WERI-Rb-1 (cell line): ENCODE results near the gene CETN1.
A peak's percentile ranks its signal among the peaks of the same experiment; 100 is the strongest.

Source experiments
- DNase-seq: peaks from one replicate; pipeline ENCODE4 v3.0.0-alpha.2; 2020
- H3K27ac ChIP-seq: fragments of 250-450 bp; sonication (Bioruptor Pico); 2 replicates; pipeline ENCODE4 v1.5.1; 2020; ENCODE audit warnings: mild to moderate bottlenecking, moderate library complexity
- H3K27me3 ChIP-seq: fragments of 250-450 bp; sonication (Bioruptor Pico); 2 replicates; pipeline ENCODE4 v1.5.1; 2021; ENCODE audit warnings: mild to moderate bottlenecking, low read depth, moderate library complexity; ENCODE audit not compliant: insufficient read depth, severe bottlenecking
- H3K36me3 ChIP-seq: fragments of 250-450 bp; sonication (Bioruptor Pico); 2 replicates; pipeline ENCODE4 v1.5.1; 2020; ENCODE audit warnings: mild to moderate bottlenecking, moderate library complexity
- H3K4me3 ChIP-seq: 2 replicates; pipeline ENCODE4 v1.5.1; 2011; ENCODE audit warnings: low read depth, mild to moderate bottlenecking, control low read depth, low read length
- H3K9me3 ChIP-seq: fragments of 250-450 bp; sonication (Bioruptor Pico); 2 replicates; pipeline ENCODE4 v1.5.1; 2021; ENCODE audit warnings: mild to moderate bottlenecking, moderate library complexity; ENCODE audit not compliant: severe bottlenecking
- CTCF ChIP-seq: IDR thresholded peaks from 2 replicates; pipeline ENCODE4 v1.5.1; 2011; ENCODE audit warnings: low read depth, mild to moderate bottlenecking, control low read depth, inconsistent platforms, low read length

Gene CETN1

GRCh38 chr18:600107-600506 is 19.9 kb downstream of the CETN1 start:
- no peak overlapping the region for H3K27ac ChIP-seq
- TF ChIP-seq CTCF, result no peak
- no peaks in the 10 kb centered on the region for H3K9me3 ChIP-seq
- DNase-seq, result no peak
- H3K27me3 ChIP-seq, result no peaks in the 10 kb centered on the region
- no peak overlapping the region for H3K4me3 ChIP-seq
- H3K36me3 ChIP-seq, result no peaks in the 10 kb centered on the region

DNA sequence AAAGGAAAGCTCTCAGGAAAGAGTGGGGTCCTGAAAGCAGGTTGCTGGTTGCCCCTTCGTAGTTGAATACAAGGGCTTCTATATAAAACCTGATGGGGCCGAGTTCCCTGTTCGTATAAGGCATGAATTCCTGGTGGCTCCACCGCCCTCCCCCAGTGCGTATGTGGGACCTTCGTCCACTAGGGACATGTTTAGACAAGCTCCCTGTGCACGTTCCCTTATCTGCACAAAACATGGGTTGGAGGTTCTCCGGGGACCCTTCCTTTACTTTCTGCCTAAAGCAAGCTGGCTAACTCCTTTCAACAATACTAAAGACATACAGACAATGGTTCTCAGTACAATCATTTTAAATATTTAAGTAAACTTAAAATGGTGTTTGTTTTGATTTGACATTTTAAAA is 24.6 kb downstream of the CETN1 start:
- Histone ChIP-seq H3K36me3 (no peaks in the 10 kb centered on the region), H3K27ac (no peak overlapping the region), H3K4me3 (no peak overlapping the region), H3K9me3 (no peaks in the 10 kb centered on the region), H3K27me3 (no peaks in the 10 kb centered on the region)
- no peak for TF ChIP-seq CTCF
- DNase-seq, result peak; percentile 20

- H3K27ac ChIP-seq, result no peak overlapping the region
- H3K27me3 ChIP-seq, result no peaks in the 10 kb centered on the region
- DNase-seq, result no peak
- H3K9me3 ChIP-seq, result no peaks in the 10 kb centered on the region
- H3K36me3 ChIP-seq, result no peaks in the 10 kb centered on the region
- TF ChIP-seq CTCF, result no peak
- H3K4me3 ChIP-seq, result no peak overlapping the region
Measured at GRCh38 chr18:607930-608329, 27.8 kb downstream of the CETN1 start.

DNA sequence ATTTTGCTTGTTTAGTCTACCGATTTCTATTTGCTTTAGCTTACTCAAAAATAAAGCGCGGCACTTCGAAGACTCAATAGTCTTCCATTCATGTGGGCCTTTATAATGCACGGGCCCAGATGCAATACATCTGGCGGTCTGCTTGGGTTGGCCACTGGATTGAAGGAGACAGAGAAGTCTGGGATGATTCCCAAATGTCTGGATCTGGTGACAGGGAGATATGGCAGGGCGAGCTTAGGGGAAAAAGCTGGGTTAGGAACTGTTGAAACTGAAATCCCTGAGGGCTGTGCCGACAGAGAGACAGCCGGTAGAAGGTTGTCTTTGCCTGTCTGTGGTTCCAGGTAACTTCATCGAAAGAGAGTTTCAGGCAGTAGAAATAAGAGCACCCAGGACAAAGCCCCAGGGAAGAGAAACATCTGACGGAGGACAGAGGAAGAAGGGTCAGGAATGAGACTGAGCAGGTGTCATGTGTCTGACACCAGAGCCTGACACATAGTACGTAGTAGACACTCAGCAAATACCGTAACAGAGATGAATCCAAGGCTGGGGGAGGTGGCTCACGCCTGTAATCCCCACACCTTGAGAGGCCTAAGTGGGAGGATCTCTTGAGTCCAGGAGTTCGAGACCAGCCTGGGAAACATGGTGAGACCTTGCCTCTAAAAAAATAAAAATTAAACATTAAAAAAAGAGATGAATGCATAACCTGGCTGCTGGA is 30.2 kb downstream of the CETN1 start:
- no peaks in the 10 kb centered on the region for H3K27me3 ChIP-seq
- no peak for TF ChIP-seq CTCF
- H3K27ac ChIP-seq, result no peak overlapping the region
- no peaks in the 10 kb centered on the region for H3K36me3 ChIP-seq
- no peak for DNase-seq
- H3K9me3 ChIP-seq, result no peaks in the 10 kb centered on the region
- no peak overlapping the region for H3K4me3 ChIP-seq

GRCh38 chr18:612156-612555 is 32.0 kb downstream of the CETN1 start:
- Histone ChIP-seq H3K27me3 (no peaks in the 10 kb centered on the region), H3K27ac (no peak overlapping the region), H3K4me3 (no peak overlapping the region), H3K9me3 (no peaks in the 10 kb centered on the region), H3K36me3 (no peaks in the 10 kb centered on the region)
- TF ChIP-seq CTCF, result no peak
- DNase-seq, result no peak

- no peak for DNase-seq
- Histone ChIP-seq H3K27ac (no peak overlapping the region), H3K27me3 (no peaks in the 10 kb centered on the region), H3K9me3 (no peaks in the 10 kb centered on the region), H3K36me3 (no peaks in the 10 kb centered on the region), H3K4me3 (no peak overlapping the region)
- no peak for TF ChIP-seq CTCF
Measured at GRCh38 chr18:614193-614592, 34.0 kb downstream of the CETN1 start.
